Activated gamma-delta T cell treated with Interleukin-2 at 50 U/mL for 16 hours (primary cell): Measurements from ENCODE around the gene SYN1.
"Not testable (repeated sequence)": the region's sequence is repeated elsewhere in the genome, so short reads cannot be mapped to it uniquely, and the experiment has no call there.

Source experiments
- DNase-seq: peaks from one replicate; pipeline ENCODE4 v3.0.0-alpha.2; 2020

The SYN1 gene

DNA sequence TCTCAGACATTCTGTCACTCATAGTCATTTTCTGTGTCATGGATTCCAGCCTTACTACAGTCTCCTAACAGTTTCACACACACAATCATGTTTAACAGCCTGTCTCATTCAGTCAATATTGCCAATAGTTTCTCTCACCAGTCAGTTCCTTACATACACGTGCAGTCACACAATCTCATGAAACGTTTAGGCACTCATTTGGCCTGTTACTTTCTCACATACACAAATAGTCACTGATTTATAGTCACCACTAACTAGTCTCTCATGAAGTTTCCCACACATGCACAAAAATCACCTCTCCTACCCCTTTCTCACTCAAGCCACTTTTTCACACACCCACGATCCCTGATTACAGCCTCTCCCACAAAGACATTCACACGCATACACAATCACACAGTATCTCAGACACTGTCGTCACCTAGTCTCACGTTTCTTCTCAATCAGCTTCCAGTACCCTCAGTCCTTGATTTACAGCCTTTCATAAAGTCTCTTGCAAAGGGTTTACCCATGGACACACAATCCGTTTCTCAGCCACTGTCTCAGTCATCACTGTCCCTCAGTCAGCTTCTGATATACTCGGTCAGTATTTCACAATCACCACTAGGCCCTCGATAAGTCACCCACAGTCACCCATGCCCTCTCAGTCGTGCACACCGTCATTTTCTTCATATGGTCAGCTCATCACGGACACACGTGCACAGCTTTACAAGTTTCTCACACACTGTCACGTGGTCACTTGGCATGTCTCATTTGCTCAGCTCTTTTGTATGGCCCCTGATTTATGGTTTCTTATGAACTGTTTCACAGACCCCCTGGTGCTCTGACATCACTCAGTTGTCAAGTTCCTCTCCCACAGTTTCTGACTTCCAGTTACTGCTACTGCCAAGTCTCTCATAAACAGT lies 14.3 kb upstream of the SYN1 start:
- no peak for DNase-seq

- no peak for DNase-seq
Measured at GRCh38 chrX:47632666-47633065, 13.0 kb upstream of the SYN1 start.

- DNase-seq, result no peak
Measured at GRCh38 chrX:47631676-47632075, 12.0 kb upstream of the SYN1 start.

DNA sequence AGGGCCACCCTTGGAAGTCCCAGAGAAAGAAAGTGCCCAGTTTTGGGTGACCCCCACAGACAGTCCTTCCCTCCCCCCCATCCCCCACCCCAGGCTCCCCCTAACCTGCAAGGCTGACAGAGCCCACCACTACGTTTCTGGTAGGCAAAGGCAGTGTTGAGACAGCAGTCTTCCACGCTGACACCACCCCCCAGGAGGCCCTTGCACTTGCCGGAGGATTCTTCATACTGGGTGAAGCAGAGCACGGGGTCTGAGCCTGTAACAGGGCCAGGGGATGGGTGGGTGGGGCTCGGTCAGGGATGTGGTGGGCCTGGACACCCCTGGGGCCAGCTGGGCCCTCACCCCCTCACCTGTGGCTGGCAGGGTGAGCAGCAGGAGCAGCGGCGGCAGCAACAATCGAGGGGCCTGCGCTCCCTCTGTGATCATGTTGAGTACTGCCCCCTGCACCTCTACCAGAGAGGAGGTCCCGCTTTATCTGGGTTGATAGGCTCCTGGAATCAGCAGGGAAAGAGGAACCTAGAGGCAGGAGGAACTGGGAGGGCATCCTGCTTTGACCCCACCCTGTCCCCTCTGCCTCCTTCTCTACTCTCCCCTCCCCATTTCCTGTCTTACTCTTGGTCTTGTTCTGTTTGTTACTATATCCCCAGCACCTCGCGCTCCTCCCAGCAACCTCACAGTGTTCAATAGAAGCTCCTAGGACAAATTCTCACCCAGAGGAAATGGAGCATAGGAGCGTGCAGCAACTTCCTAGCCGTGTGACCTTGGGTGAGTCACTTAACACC lies 10.0 kb upstream of the SYN1 start, which contains the start of gene CFP:
CFP (minus strand) TSS at position 512 of the 782 bp plus-strand sequence; CDS start at position 426, 86 bp downstream.
- DNase-seq, result no peak

DNA sequence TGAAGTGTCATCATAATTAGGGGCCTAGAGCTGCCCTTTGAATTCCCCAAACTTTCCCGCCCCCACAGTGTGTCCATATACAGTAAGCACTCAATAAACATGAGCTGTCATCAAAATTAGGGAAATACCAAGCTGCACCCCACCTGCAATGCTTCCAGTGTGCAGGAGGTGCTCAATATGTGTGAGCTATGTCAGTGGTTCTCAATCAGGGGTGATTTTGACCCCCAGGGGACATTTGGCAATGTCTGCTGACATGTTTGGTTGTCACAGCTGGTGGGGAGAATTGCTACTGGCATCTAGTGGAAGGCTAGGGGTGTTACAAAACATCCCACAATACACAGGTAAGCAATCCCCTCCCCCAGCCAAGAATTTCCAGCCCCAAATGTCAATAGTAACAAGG lies 9.3 kb upstream of the SYN1 start:
- DNase-seq, result no peak

GRCh38 chrX:47625365-47625764 lies 5.7 kb upstream of the SYN1 start:
- no peak for DNase-seq

- no peak for DNase-seq
Measured at GRCh38 chrX:47623540-47624027, 3.9 kb upstream of the SYN1 start.

- DNase-seq, result no peak
Measured at GRCh38 chrX:47621851-47622250, 2.2 kb upstream of the SYN1 start.

DNA sequence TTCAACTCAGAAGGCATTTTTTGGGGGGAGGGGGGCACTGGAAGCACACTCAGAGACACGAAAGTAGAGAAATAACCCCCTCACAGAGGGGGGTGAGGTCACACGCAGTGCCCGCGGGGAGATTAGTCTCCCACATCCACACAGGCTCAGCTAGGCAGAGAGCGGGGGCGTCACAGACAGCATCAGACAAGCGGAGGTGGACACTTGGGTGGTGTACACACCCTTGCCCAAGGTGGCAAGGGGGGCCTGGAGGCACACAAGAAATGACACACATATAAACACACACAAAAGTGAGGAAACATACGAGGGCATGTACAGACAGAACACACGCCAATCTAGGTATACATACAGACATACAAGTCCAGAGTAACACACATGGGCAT lies 637 bp upstream of the SYN1 start:
- no peak for DNase-seq

GRCh38 chrX:47618923-47619485 lies 653 bp downstream of the SYN1 start:
- DNase-seq, result no peak

GRCh38 chrX:47614618-47615017 lies 5.0 kb downstream of the SYN1 start:
- no peak for DNase-seq

- no peak for DNase-seq
Measured at GRCh38 chrX:47613082-47613481, 6.6 kb downstream of the SYN1 start.

- DNase-seq, result no peak
Measured at GRCh38 chrX:47612418-47612817, 7.2 kb downstream of the SYN1 start.

DNA sequence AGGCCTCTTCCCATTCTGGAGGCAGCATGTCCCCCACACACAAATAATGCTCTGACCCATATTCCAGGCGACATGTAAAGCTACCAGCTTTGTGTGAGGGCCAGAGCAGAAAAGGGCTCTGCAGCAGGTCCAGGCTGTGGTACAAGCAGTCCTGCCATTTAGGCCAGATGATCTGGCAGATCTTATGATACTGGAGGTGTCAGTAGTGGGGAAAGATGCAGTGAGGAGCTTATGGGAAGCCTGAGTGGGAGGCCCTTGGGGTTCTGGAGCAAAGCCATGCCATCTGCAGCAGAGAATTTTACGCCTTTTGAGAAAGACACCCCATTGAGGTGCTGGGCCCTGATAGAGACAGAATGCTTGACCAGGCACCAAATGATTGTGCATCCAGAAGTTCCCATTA lies 7.7 kb downstream of the SYN1 start:
- DNase-seq, result no peak

DNA sequence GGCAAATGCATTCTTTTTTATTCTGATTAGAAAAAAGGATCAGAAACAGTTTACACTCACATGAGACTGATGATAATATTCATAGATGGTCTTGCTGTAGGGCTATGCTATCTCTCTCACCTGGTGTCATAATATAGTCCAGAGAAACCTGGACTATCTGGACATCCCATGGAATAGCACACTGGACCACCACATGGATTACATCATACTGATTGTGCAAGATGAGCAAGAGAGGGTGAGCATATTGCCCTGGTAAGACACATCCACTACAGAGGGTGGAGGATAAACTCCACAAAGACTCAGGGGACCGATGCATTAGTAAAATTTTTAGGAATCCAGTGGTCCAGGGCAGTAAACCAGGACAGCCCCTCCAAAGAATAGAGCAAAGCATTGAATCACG lies 8.2 kb downstream of the SYN1 start:
- DNase-seq, result no peak

GRCh38 chrX:47610511-47610910 lies 9.1 kb downstream of the SYN1 start:
- DNase-seq, result no peak

- no peak for DNase-seq
Measured at GRCh38 chrX:47608130-47608810, 11.4 kb downstream of the SYN1 start.

- no peak for DNase-seq
Measured at GRCh38 chrX:47607091-47607490, 12.6 kb downstream of the SYN1 start.

DNA sequence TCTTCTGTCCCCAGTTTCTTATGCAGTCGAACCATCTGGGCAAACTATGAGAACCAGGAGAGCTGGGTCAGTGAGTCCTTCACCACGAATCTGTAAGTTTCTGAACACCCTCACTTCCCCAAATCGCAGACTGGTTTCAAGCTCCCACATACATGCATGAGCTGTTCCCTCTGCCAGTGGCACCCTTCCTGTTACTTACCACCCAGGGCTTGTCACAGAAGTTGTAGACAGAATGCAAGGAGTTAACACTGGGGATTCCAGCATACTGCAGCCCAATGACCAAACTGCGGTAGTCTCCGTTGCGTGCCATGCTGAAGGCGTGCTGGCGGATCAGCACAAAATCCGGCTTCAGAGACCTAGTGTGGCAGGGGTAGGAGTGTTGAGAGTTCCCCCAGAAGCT lies 14.6 kb downstream of the SYN1 start:
- no peak for DNase-seq

DNA sequence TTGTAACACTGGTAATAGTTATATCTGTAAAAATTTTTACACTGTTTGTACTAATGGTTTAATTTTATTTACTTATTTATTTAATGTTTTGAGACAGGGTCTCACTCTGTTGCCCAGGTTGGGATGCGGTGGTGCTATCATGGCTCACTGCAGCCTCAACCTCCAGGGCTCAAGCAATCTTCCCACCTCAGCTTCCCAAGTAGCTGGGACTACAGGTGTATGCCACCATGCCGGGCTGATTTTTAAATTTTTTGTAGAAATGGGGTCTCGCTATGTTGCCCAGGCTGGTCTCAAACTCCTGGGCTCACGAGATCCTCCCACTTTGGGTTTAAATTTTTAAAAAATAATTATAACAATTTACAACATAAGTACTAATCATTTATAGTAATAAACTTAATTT lies 16.5 kb downstream of the SYN1 start:
- DNase-seq, result not testable (repeated sequence)

DNA sequence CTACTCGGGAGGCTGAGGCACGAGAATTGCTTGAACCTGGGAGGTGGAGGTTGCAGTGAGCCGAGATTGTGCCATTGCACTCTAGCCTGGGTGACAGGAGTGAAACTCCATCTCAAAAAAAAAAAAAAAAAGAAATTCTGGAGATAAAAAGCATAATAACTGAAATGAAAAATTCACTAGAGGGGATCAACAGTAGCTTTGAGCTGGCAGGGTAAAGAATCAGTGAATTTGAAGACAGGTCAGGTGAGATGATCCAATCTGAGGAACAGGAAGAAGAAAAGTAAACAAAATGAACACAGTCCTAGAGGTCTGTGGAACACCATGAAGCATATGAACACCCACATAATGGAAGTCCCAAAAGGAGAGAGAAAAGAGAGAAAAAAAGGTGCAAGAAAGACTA lies 22.4 kb downstream of the SYN1 start:
- DNase-seq, result no peak

GRCh38 chrX:47596256-47596655 lies 23.4 kb downstream of the SYN1 start:
- no peak for DNase-seq

- no peak for DNase-seq
Measured at GRCh38 chrX:47595716-47596251, 23.9 kb downstream of the SYN1 start.
